NCI-H1436 (cell line): ENCODE data around the gene SLC26A3.

Source experiments
- DNase-seq: peaks from one replicate; lab custom pipeline; 2025; lab: John Stamatoyannopoulos, UW

Gene SLC26A3

GRCh38 chr7:107744345-107744750 is 58.7 kb downstream of the SLC26A3 start:
- no peak for DNase-seq

GRCh38 chr7:107743567-107744344 is 59.3 kb downstream of the SLC26A3 start, which contains the start of gene CBLL1:
Gene CBLL1, plus strand, starts transcription at chr7:107744142. Its CDS starts 22 bp downstream, at chr7:107744164.
- DNase-seq, result peak; percentile 91

- DNase-seq, result peak; percentile 70
These were observed 60.1 kb downstream of the SLC26A3 start for GRCh38 chr7:107742678-107743566.

- DNase-seq, result no peak
These were observed 74.7 kb downstream of the SLC26A3 start for GRCh38 chr7:107728276-107728675.

DNA sequence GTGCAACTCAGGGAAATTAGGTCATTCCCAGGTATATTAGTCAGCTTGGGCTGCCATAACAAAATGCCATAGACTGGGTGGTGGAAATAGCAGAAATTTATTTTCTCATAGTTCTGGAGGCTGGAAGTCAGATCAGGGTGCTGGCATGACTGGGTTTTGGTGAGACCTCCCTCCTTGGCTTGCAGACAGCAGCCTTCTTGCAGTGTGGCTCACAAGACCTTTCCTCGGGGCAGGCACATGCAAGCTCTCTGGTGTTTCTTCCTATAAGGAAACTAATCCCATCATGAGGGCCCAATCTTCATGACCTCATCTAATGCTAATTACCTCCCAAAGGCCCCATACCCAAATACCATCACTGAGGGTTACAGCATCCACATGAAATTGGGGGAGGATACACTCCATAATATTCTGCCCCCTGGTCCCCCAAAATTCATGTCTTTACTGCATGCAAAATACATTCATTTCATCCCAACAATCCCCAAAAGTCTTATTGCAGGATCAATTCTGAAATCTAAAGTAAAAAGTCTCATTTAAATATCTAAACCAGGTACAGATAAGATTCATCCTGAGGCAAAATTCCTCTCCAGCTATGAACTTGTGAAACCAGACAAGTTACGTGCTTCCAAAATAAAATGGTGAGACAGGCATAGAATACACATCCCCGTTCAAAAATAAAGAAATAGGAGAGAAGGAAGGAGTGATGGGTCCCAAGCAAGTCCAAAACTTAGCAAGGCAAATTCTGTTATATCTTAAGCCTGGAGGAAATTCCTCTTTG is 76.5 kb downstream of the SLC26A3 start:
- no peak for DNase-seq

DNA sequence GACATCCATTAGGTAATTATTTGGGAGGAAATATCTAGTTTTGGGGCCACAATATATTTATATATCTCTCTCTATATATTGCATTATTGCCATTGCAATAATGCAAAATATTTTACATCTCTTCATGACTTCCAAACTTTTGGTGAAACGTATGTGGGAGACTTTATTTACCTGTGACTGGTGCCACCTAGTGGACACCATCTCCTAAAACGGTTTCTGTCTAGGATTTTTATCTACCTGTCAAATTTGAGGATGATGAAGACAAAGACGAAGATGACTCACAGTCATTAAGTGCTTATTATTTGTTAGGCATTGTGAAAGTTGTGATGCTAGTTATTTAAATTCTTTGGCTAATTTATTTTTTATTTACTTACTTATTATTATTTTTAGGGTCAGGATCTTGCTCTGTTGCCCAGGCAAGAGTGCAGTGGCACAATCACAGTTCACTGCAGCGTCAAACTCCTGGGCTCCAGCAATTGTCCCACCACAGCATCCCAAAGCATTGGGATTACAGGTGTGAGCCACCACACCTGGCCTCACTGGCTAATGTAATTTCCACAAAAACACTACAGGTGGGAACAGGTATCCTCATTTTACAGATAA is 77.8 kb downstream of the SLC26A3 start:
- DNase-seq, result peak; percentile 44

DNA sequence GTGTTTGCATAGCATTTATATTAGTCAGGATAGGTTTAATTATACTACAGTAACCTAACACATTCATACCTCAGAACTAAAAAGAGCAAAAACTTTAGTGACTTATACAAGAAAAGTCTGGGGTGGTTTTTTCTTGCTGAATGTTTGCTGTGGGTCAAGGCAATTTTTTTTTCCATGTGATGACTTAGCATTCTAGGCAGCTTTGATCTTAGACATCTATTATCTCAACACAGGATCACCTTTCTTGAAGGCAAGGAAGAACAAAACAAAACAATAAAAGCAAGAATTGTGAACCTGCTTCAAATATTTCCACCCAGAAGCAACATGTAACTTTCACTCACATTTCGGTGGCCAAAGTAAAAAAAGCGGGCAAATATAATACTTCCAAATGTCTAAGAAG is 79.8 kb downstream of the SLC26A3 start:
- no peak for DNase-seq

DNA sequence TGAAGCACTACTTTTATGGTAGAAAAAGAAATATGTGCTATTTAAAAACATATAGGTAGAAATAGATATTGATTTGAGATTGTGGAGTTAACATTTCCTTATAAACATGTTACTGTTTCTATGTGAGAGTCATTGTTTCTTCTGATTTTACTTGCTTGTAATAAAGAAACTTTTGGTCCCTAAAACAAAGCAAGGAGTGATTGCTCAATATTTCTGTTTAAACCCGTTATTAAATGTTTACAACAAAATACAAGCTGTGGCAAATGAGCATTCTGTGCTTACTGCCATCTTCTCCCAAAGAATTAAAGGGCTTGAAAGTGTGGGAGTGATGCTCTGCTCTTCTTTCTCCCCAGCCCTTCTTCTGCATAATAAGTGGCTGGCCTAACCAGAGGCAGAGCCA is 81.7 kb downstream of the SLC26A3 start:
- no peak for DNase-seq

DNA sequence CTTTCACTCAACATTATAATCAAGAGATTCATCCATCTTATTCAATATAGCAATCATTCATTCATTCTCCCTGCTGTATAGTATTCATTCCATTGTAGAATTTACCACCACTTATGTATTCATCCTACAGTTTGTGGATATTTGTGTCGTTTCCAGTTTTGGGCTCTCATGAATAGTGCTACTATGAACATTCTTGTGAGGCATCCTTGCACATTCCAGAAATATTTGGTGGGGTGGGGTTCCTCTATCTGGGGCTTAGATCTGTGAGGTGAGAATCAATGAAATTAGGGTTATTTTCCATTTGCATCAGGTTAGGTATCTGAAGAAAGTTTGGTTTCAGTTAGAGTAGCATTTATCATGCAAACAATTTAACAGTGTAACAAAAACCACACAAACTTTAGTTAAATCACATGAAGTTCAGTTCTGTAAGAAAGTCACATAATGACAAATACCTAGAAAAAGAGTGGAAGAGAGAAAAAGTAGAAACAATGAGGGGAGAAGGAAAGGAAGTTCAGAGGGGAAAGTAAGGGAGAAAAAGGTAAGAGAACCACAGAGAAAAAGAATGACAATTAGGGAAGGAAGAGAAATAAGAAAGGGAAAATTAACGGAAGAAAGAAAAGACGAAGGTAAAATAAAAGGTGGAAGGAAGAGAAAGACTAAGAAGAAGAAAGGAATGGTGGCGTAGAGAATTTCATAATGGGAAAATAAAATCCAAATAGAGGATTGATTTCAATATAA is 84.4 kb downstream of the SLC26A3 start:
- DNase-seq, result no peak

GRCh38 chr7:107715531-107715930 is 87.5 kb downstream of the SLC26A3 start:
- DNase-seq, result no peak
